ENCODE data around the gene NEIL1.
"Not testable (repeated sequence)": the region's sequence is repeated elsewhere in the genome, so short reads cannot be mapped to it uniquely, and the experiment has no call there.

NEIL1 gene

DNA sequence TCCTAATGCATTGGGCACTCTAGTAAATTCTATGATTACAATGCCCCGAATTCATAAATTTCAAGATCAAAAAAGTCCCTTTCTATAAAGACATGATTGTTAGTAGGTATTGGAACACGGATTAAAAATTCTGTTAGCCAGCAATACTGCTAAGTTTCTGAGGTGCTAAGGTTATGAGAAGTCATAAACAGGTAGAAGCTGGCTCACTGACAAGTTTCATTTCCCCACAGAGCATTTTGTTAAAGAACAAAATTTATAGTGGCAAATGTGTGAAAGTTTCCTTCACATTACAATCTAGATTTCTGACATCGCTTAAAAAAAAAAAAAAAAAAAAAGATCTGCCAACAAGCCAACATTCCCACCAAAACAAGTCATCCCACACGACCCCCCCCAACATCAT is 33.9 kb downstream of the NEIL1 start:
- H3K4me2 ChIP-seq, result no peak overlapping the region
- no peak overlapping the region for H3K27ac ChIP-seq
- no peaks in the 10 kb centered on the region for H3K79me2 ChIP-seq (ENCODE audit: insufficient read depth, low read depth)
- H2AFZ ChIP-seq (ENCODE audit: low read depth), result no peak overlapping the region
- H3K36me3 ChIP-seq (ENCODE audit: insufficient read depth), result no peaks in the 10 kb centered on the region
- no peaks in the 10 kb centered on the region for H4K20me1 ChIP-seq (ENCODE audit: insufficient read depth)
- TF ChIP-seq, protein P1, sequence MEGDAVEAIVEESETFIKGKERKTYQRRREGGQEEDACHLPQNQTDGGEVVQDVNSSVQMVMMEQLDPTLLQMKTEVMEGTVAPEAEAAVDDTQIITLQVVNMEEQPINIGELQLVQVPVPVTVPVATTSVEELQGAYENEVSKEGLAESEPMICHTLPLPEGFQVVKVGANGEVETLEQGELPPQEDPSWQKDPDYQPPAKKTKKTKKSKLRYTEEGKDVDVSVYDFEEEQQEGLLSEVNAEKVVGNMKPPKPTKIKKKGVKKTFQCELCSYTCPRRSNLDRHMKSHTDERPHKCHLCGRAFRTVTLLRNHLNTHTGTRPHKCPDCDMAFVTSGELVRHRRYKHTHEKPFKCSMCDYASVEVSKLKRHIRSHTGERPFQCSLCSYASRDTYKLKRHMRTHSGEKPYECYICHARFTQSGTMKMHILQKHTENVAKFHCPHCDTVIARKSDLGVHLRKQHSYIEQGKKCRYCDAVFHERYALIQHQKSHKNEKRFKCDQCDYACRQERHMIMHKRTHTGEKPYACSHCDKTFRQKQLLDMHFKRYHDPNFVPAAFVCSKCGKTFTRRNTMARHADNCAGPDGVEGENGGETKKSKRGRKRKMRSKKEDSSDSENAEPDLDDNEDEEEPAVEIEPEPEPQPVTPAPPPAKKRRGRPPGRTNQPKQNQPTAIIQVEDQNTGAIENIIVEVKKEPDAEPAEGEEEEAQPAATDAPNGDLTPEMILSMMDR (conservative IDR thresholded peaks at IDR 0.05; ENCODE audit: low read depth, low read length), result no peak
- H3K9ac ChIP-seq, result no peak overlapping the region
- H3K4me1 ChIP-seq (ENCODE audit: low read depth, poor library complexity, severe bottlenecking), result no peaks in the 10 kb centered on the region
- H3K4me3 ChIP-seq (IDR thresholded peaks at IDR 0.05; ENCODE audit: insufficient read depth, low read depth, low read length), result no peak overlapping the region
- no peaks in the 10 kb centered on the region for H3K27me3 ChIP-seq (ENCODE audit: insufficient read depth, low read depth)

DNA sequence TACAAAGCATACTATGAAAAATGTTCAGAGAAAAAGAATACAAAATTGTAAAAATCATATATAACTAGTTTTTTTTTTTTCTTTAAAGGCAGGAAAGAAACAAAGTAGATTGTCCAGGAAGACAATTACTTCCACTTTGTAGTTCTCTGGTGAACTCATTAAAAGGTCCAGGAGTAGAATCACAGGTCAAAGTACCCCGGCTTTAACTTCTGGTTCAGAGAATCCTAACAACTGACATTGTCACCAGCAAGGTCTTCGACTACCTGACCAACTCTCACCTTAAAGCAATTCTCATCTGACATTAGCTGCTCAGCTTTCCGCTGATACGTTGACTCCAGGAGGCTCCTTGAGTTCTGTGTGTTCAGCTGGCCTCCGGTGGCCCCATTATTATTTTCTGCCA is 37.1 kb downstream of the NEIL1 start:
- not testable (repeated sequence) for H3K79me2 ChIP-seq (ENCODE audit: insufficient read depth, low read depth); H3K9ac ChIP-seq; H3K27me3 ChIP-seq (ENCODE audit: insufficient read depth, low read depth); H3K27ac ChIP-seq; H3K4me3 ChIP-seq (IDR thresholded peaks at IDR 0.05; ENCODE audit: insufficient read depth, low read depth, low read length); H3K36me3 ChIP-seq (ENCODE audit: insufficient read depth); H4K20me1 ChIP-seq (ENCODE audit: insufficient read depth); H3K4me2 ChIP-seq; H3K4me1 ChIP-seq (ENCODE audit: low read depth, poor library complexity, severe bottlenecking); H2AFZ ChIP-seq (ENCODE audit: low read depth)

DNA sequence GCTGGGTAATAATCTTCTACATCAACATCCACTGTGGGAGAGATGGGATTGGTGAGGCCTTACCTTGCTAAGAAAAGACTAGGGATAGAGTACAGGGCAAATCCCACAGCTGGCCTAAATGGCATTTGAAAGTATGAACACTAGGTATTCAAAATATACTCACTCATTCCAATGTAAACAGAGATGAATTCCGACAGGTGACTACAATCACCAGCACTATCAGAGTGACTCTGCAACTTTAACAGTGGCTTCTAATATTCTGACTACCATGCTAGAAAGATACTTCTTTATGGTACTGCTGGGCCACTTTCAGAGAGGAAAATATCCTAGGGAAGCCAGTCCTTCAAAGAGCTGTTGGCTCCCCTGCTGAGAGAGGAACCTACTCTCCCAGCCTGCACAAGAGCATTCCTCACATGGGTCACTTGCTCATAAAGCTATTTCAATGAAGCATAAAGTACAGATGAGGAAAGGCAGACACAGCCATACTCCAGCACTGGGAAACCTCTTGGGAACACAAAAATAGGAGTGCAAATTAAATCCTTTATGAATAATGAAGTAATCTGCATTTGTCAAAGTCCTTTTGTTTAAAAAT is 43.0 kb downstream of the NEIL1 start:
- Histone ChIP-seq H3K4me1 (ENCODE audit: low read depth, poor library complexity, severe bottlenecking) (no peaks in the 10 kb centered on the region), H3K79me2 (ENCODE audit: insufficient read depth, low read depth) (no peaks in the 10 kb centered on the region; the same call in 1 of the 2 replicates), H3K27me3 (ENCODE audit: insufficient read depth, low read depth) (no peaks in the 10 kb centered on the region), H3K4me3 (IDR thresholded peaks at IDR 0.05; ENCODE audit: insufficient read depth, low read depth, low read length) (no peak overlapping the region), H3K36me3 (ENCODE audit: insufficient read depth) (peaks cover 3% of the 10 kb centered on the region; the same call in 1 of the 2 replicates), H3K27ac (no peak overlapping the region), H3K4me2 (no peak overlapping the region), H4K20me1 (ENCODE audit: insufficient read depth) (no peaks in the 10 kb centered on the region), H3K9ac (no peak overlapping the region), H2AFZ (ENCODE audit: low read depth) (no peak overlapping the region)
- TF ChIP-seq, protein P1 (conservative IDR thresholded peaks at IDR 0.05; ENCODE audit: low read depth, low read length), result no peak

DNA sequence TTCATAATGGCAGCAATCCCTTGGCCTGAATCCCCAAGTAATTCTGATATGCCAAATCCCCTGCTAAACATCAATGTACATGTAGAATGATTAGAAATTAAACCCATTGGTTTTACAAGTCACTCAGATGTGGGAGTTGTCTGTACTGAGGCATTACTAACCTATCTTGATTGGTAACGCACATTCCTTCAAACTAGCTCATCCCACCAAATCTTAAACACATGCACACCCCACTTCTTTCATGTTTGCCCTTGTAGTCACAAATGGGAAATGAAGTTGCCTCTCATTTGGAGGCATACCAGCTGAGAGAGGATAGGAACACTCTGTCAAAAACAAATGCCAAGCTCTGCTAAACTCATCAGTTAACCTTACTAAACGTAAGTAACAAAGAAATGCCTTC is 50.7 kb downstream of the NEIL1 start:
- H3K4me1 ChIP-seq (ENCODE audit: low read depth, poor library complexity, severe bottlenecking), result no peaks in the 10 kb centered on the region
- H4K20me1 ChIP-seq (ENCODE audit: insufficient read depth), result no peaks in the 10 kb centered on the region
- H3K9ac ChIP-seq, result no peak overlapping the region
- H2AFZ ChIP-seq (ENCODE audit: low read depth), result no peak overlapping the region
- no peaks in the 10 kb centered on the region for H3K27me3 ChIP-seq (ENCODE audit: insufficient read depth, low read depth)
- no peak overlapping the region for H3K27ac ChIP-seq
- no peak overlapping the region for H3K4me2 ChIP-seq
- peaks cover 12% of the 10 kb centered on the region; the same call in 1 of the 2 replicates for H3K36me3 ChIP-seq (ENCODE audit: insufficient read depth)
- H3K79me2 ChIP-seq (ENCODE audit: insufficient read depth, low read depth), result no peaks in the 10 kb centered on the region
- H3K4me3 ChIP-seq (IDR thresholded peaks at IDR 0.05; ENCODE audit: insufficient read depth, low read depth, low read length), result no peak overlapping the region
- TF ChIP-seq, protein P1 (conservative IDR thresholded peaks at IDR 0.05; ENCODE audit: low read depth, low read length), result no peak

DNA sequence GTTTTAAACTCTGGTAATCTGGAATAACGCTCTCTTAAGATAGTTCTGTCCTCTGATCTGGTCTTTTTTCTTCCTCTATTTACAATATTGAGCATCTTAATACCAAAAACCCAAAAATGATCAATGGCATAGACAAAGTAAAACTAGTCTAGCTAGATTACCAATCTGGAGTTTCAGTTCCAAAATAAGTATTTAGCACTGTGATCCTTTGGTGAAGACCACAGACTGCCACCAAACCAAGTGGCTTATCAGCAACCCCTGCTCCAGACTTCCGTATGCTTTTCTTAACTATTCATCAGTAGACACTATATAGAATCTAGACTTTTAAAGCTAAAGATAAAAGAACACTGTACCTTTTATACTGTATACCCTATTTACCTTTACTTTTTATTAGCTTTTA is 57.1 kb downstream of the NEIL1 start:
- no peaks in the 10 kb centered on the region for H3K4me1 ChIP-seq (ENCODE audit: low read depth, poor library complexity, severe bottlenecking)
- no peak overlapping the region for H3K4me2 ChIP-seq
- peaks cover 6% of the 10 kb centered on the region; the same call in 1 of the 2 replicates for H3K36me3 ChIP-seq (ENCODE audit: insufficient read depth)
- H3K4me3 ChIP-seq (IDR thresholded peaks at IDR 0.05; ENCODE audit: insufficient read depth, low read depth, low read length), result no peak overlapping the region
- no peak overlapping the region for H2AFZ ChIP-seq (ENCODE audit: low read depth)
- H4K20me1 ChIP-seq (ENCODE audit: insufficient read depth), result no peaks in the 10 kb centered on the region
- no peak overlapping the region for H3K27ac ChIP-seq
- no peaks in the 10 kb centered on the region for H3K27me3 ChIP-seq (ENCODE audit: insufficient read depth, low read depth)
- no peak overlapping the region for H3K9ac ChIP-seq
- TF ChIP-seq, protein P1 (conservative IDR thresholded peaks at IDR 0.05; ENCODE audit: low read depth, low read length), result no peak
- no peaks in the 10 kb centered on the region for H3K79me2 ChIP-seq (ENCODE audit: insufficient read depth, low read depth)
